ENCODE results near the gene COCH.
"Not testable (repeated sequence)": the region's sequence is repeated elsewhere in the genome, so short reads cannot be mapped to it uniquely, and the experiment has no call there.

Gene COCH

GRCh38 chr14:30921305-30921704 is 46.9 kb downstream of the COCH start:
- DNase-seq (ENCODE audit: low read depth in 1 of 2, low spot score in 1 of 2), result no peak

- DNase-seq (ENCODE audit: low read depth in 1 of 2, low spot score in 1 of 2), result no peak
Observed at GRCh38 chr14:30921788-30922187, 47.4 kb downstream of the COCH start.

- DNase-seq (ENCODE audit: low read depth in 1 of 2, low spot score in 1 of 2), result no peak
Observed at GRCh38 chr14:30925254-30925653, 50.9 kb downstream of the COCH start.

GRCh38 chr14:30928462-30928861 is 54.1 kb downstream of the COCH start:
- no peak for DNase-seq (ENCODE audit: low read depth in 1 of 2, low spot score in 1 of 2)

GRCh38 chr14:30933937-30934336 is 59.6 kb downstream of the COCH start:
- not testable (repeated sequence) for DNase-seq (ENCODE audit: low read depth in 1 of 2, low spot score in 1 of 2)

GRCh38 chr14:30935445-30935844 is 61.1 kb downstream of the COCH start:
- no peak for DNase-seq (ENCODE audit: low read depth in 1 of 2, low spot score in 1 of 2)

- no peak for DNase-seq (ENCODE audit: low read depth in 1 of 2, low spot score in 1 of 2)
Observed at GRCh38 chr14:30938617-30939016, 64.3 kb downstream of the COCH start.

Data from activated CD4-positive, alpha-beta T cell treated with anti-CD3 and anti-CD28 coated beads, Interleukin-2, amount 50 U/mL, for 24 hours (primary cell).